Pericardium fibroblast (primary cell): ENCODE data around the gene ACTA1. TPM values are rescaled to one million over a fixed set of nuclear protein-coding genes. Genes with fewer than 3 reads are reported as not detected.

Experiments
- total RNA-seq: library from RNA; depleted of rRNA; stranded (reverse); fragments of >200 nt; gene quantifications from 2 replicates; pipeline ENCODE4 v1.2.3, GENCODE V29; 2015

ACTA1 gene
- total RNA-seq: 9.8 TPM in 1 of 2 replicates, not detected in the other

GRCh38 chr1:229434005-229434640, at the start of gene ACTA1:
Gene ACTA1 (minus strand): TSS chr1:229434094. CDS start chr1:229433115, 979 bp downstream.

Other genes with a start within 250 kb of the ACTA1 start
- gene RAB4A, start 163.0 kb downstream of the ACTA1 start, total RNA-seq: 32.6 and 66.8 TPM in 2 replicates
- gene CCSAP, start 91.0 kb downstream of the ACTA1 start, total RNA-seq: 4.3 and 6.0 TPM in 2 replicates
- 20.9 and 25.4 TPM in 2 replicates for gene NUP133, start 74.2 kb upstream of the ACTA1 start, total RNA-seq
- 13.5 and 15.2 TPM in 2 replicates for gene ABCB10, start 124.6 kb upstream of the ACTA1 start, total RNA-seq
- 8.9 and 10.5 TPM in 2 replicates for gene TAF5L, start 192.0 kb upstream of the ACTA1 start, total RNA-seq
- 4.8 and 5.8 TPM in 2 replicates for gene URB2, start 192.2 kb upstream of the ACTA1 start, total RNA-seq